Transverse colon (tissue), 4 donors: Measurements from ENCODE around the gene CRTC3.

Experiments
- EP300 ChIP-seq: sonication (generic); formaldehyde crosslinking; IDR thresholded peaks from one replicate; pipeline ENCODE4 v1.6.1; 2017; ENCODE audit warnings: antibody characterized with exemption, low read depth
- POLR2A ChIP-seq: fragments of 450-650 bp; IDR thresholded peaks from one replicate; pipeline ENCODE4 v1.6.1; 2016; ENCODE audit warnings: antibody characterized with exemption, mild to moderate bottlenecking, moderate library complexity
- POLR2AphosphoS5 ChIP-seq, 3 donors: sonication (generic); formaldehyde crosslinking; IDR thresholded peaks; one replicate each; pipeline ENCODE4 v1.6.1; 2016; ENCODE audit warnings: antibody characterized with exemption in 3 of 3
- TF ChIP-seq, protein P1 (sequence below), 5 experiments: fragments of 200-600 bp in 3 of 5; fragments of 450-650 bp in 2 of 5; sonication (generic) in 3 of 5; IDR thresholded peaks; 1 replicate in 2 of 5; 2 replicates in 3 of 5; pipeline ENCODE4 v1.5.1; 2016 to 2017; ENCODE audit warnings: antibody characterized with exemption in 5 of 5, inconsistent platforms in 3 of 5, mild to moderate bottlenecking in 2 of 5, moderate library complexity in 1 of 5

- TF ChIP-seq, protein P1, sequence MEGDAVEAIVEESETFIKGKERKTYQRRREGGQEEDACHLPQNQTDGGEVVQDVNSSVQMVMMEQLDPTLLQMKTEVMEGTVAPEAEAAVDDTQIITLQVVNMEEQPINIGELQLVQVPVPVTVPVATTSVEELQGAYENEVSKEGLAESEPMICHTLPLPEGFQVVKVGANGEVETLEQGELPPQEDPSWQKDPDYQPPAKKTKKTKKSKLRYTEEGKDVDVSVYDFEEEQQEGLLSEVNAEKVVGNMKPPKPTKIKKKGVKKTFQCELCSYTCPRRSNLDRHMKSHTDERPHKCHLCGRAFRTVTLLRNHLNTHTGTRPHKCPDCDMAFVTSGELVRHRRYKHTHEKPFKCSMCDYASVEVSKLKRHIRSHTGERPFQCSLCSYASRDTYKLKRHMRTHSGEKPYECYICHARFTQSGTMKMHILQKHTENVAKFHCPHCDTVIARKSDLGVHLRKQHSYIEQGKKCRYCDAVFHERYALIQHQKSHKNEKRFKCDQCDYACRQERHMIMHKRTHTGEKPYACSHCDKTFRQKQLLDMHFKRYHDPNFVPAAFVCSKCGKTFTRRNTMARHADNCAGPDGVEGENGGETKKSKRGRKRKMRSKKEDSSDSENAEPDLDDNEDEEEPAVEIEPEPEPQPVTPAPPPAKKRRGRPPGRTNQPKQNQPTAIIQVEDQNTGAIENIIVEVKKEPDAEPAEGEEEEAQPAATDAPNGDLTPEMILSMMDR (IDR thresholded peaks at IDR 0.05) = no peak
- TF ChIP-seq EP300 (no peak), POLR2AphosphoS5 (IDR thresholded peaks at IDR 0.05) (no peak), POLR2A (no peak)
Measured at GRCh38 chr15:90667073-90667754, 137.5 kb downstream of the CRTC3 start.
